Measurements from ENCODE around the gene GFOD2. TPM values are rescaled to one million over a fixed set of nuclear protein-coding genes. Genes with fewer than 3 reads are reported as not detected.

The GFOD2 gene
- total RNA-seq, 1 donor from 2014 or later: 33.8 TPM

DNA sequence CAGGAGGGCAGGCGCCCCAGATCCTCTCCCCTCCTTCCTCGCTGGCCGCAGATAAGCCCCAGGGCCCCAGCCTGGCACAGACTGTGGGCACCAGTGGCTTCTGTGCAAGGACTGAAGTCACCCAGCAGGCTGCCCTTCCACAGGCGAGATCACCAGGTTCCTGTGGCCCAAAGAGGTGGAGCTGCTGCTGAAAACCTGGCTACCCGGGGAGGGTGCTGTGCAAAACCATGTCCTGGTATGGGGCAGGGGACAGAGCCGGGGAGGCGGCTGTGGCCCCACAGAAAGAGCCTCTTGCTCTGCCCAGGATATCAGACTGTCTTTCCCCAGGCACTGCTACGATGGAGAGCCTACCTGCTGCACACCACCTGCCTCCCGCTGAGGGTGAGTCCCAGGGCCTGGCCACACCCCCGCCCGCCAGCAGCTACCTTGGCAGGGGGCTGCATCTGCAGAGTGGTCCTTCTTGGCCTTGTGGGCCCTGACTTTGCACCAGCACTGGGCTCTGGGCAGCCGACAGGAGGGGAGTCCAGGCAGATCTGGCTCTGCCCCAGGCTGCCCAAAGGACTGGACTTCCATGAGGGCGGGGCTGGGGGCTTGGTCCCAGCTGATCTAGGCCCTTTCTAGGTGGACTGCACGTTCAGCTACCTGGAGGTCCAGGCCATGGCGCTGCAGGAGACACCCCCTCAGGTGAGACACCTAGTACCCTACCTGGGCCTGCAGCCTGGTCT is 73.6 kb downstream of the GFOD2 start:
- H3K4me1 Mint-ChIP-seq: peaks cover 9% of the 10 kb centered on the region
- no peak for TF ChIP-seq CTCF (conservative IDR thresholded peaks at IDR 0.05)
- H3K4me3 Mint-ChIP-seq: no peak overlapping the region
- no peak for DNase-seq (ENCODE audit: low read depth, low spot score)
- no peaks in the 10 kb centered on the region for H3K9me3 Mint-ChIP-seq
- no peaks in the 10 kb centered on the region for H3K36me3 Mint-ChIP-seq (ENCODE audit: low read depth)
- H3K27me3 Mint-ChIP-seq (ENCODE audit: low read depth): peaks cover 39% of the 10 kb centered on the region
- no peak overlapping the region for H3K27ac Mint-ChIP-seq (ENCODE audit: unreplicated experiment)

GRCh38 chr16:67644038-67644437 is 75.1 kb downstream of the GFOD2 start:
- peak overlapping the region; percentile 19 for H3K4me3 Mint-ChIP-seq
- peaks cover 1% of the 10 kb centered on the region for H3K36me3 Mint-ChIP-seq (ENCODE audit: low read depth)
- TF ChIP-seq CTCF (conservative IDR thresholded peaks at IDR 0.05): no peak
- no peaks in the 10 kb centered on the region for H3K4me1 Mint-ChIP-seq
- H3K9me3 Mint-ChIP-seq: no peaks in the 10 kb centered on the region
- H3K27ac Mint-ChIP-seq (ENCODE audit: unreplicated experiment): no peak overlapping the region
- no peak for DNase-seq (ENCODE audit: low read depth, low spot score)
- H3K27me3 Mint-ChIP-seq (ENCODE audit: low read depth): peaks cover 26% of the 10 kb centered on the region

GRCh38 chr16:67641779-67642708 is 77.1 kb downstream of the GFOD2 start:
- DNase-seq (ENCODE audit: low read depth, low spot score): no peak
- Mint-ChIP-seq H3K36me3 (ENCODE audit: low read depth) (peaks cover 6% of the 10 kb centered on the region), H3K4me1 (no peaks in the 10 kb centered on the region), H3K4me3 (no peak overlapping the region), H3K27ac (ENCODE audit: unreplicated experiment) (no peak overlapping the region), H3K27me3 (ENCODE audit: low read depth) (peaks cover 26% of the 10 kb centered on the region), H3K9me3 (no peaks in the 10 kb centered on the region)
- no peak for TF ChIP-seq CTCF (conservative IDR thresholded peaks at IDR 0.05)

DNA sequence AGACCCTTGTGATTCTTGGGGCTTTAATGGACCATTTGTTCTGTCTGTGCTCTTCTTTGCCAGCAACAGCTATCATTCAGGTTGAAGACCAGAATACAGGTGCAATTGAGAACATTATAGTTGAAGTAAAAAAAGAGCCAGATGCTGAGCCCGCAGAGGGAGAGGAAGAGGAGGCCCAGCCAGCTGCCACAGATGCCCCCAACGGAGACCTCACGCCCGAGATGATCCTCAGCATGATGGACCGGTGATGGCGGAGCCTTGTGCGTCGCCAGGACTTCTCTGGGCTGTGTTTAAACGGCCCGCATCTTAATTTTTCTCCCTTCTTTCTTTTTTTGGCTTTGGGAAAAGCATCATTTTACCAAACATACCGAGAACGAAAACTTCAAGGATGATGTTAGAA is 81.5 kb downstream of the GFOD2 start:
- no peak for TF ChIP-seq CTCF (conservative IDR thresholded peaks at IDR 0.05)
- H3K36me3 Mint-ChIP-seq (ENCODE audit: low read depth): peaks cover 10% of the 10 kb centered on the region
- no peaks in the 10 kb centered on the region for H3K9me3 Mint-ChIP-seq
- H3K4me1 Mint-ChIP-seq: no peaks in the 10 kb centered on the region
- no peak overlapping the region for H3K27ac Mint-ChIP-seq (ENCODE audit: unreplicated experiment)
- H3K4me3 Mint-ChIP-seq: no peak overlapping the region
- no peak for DNase-seq (ENCODE audit: low read depth, low spot score)
- no peaks in the 10 kb centered on the region for H3K27me3 Mint-ChIP-seq (ENCODE audit: low read depth)

- H3K9me3 Mint-ChIP-seq: no peaks in the 10 kb centered on the region
- H3K4me3 Mint-ChIP-seq: no peak overlapping the region
- H3K36me3 Mint-ChIP-seq (ENCODE audit: low read depth): peaks cover 15% of the 10 kb centered on the region
- H3K27me3 Mint-ChIP-seq (ENCODE audit: low read depth): no peaks in the 10 kb centered on the region
- no peak overlapping the region for H3K27ac Mint-ChIP-seq (ENCODE audit: unreplicated experiment)
- no peaks in the 10 kb centered on the region for H3K4me1 Mint-ChIP-seq
- no peak for TF ChIP-seq CTCF (conservative IDR thresholded peaks at IDR 0.05)
- no peak for DNase-seq (ENCODE audit: low read depth, low spot score)
Measured at GRCh38 chr16:67636713-67637112, 82.4 kb downstream of the GFOD2 start.

All from neural crest cell (in vitro differentiated cells).